SK-N-MC (cell line): Measurements from ENCODE around the gene UST.
A peak's percentile ranks its signal among the peaks of the same experiment; 100 is the strongest.

ENCODE experiments used
- DNase-seq: peaks from one replicate; pipeline ENCODE4 v3.0.0-alpha.2; 2011; ENCODE audit warnings: low read depth, low spot score
- H3K27ac ChIP-seq: fragments of 200-600 bp; sonication (generic); 2 replicates; pipeline ENCODE4 v1.5.1; 2016; ENCODE audit warnings: mixed run types
- H3K36me3 ChIP-seq: fragments of 200-600 bp; sonication (generic); 2 replicates; pipeline ENCODE4 v1.6.1; 2017; ENCODE audit warnings: antibody characterized with exemption, low read length, mixed read lengths; ENCODE audit not compliant: insufficient read depth
- H3K4me3 ChIP-seq: fragments of 200-600 bp; sonication (generic); 2 replicates; pipeline ENCODE4 v1.5.1; 2016
- H3K9ac ChIP-seq: fragments of 200-600 bp; sonication (generic); 2 replicates; pipeline ENCODE4 v1.8.0; 2017; ENCODE audit warnings: mixed run types, mixed read lengths; ENCODE audit not compliant: insufficient read length
- H3K9me3 ChIP-seq: fragments of 200-600 bp; sonication (generic); 2 replicates; pipeline ENCODE4 v1.6.1; 2017; ENCODE audit warnings: low read depth, mild to moderate bottlenecking, antibody characterized with exemption, low read length, moderate library complexity, mixed read lengths
- EZH2 ChIP-seq: fragments of 200-600 bp; sonication (generic); IDR thresholded peaks from one replicate; pipeline ENCODE4 v1.6.1; 2017; ENCODE audit warnings: antibody characterized with exemption
- FOXP2 ChIP-seq: optimal IDR thresholded peaks from 2 replicates; pipeline ENCODE3; 2011; ENCODE audit warnings: mild to moderate bottlenecking, moderate library complexity; ENCODE audit not compliant: insufficient read depth; ENCODE audit errors: extremely low read length, control extremely low read depth
- POLR2AphosphoS5 ChIP-seq: IDR thresholded peaks from 2 replicates; pipeline ENCODE4 v1.6.1; 2012; ENCODE audit warnings: mild to moderate bottlenecking, low read depth, low read length, borderline replicate concordance

The UST gene

DNA sequence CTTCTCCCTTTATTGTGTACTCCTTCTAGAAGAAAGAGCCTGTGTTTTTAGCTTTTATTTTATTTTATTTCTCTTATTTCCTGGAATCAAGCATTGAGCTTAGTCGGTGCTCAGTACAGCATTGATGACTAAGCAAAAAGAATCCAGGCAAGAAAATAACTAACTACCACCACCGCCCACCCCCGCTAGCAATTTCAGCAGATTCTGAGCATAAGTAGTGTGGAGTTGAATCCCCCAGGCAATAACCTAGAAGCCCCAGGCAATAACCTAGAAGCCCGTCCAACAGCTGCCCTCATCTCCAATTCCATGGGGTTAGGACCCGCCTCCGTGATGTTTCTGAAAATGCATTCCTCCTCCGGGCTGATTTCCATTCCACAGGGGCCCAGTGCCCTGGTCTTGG is 312.7 kb downstream of the UST start:
- TF ChIP-seq FOXP2 (no peak), POLR2AphosphoS5 (peak; percentile 51; the same call in 1 of the 2 replicates)
- DNase-seq = no peak
- Histone ChIP-seq H3K4me3 (0 out of 2 replicates have a peak overlapping the region, but pooled peaks have one; percentile 13), H3K9ac (no peak overlapping the region), H3K9me3 (no peaks in the 10 kb centered on the region), H3K36me3 (no peaks in the 10 kb centered on the region), H3K27ac (peak overlapping the region; percentile 80)

DNA sequence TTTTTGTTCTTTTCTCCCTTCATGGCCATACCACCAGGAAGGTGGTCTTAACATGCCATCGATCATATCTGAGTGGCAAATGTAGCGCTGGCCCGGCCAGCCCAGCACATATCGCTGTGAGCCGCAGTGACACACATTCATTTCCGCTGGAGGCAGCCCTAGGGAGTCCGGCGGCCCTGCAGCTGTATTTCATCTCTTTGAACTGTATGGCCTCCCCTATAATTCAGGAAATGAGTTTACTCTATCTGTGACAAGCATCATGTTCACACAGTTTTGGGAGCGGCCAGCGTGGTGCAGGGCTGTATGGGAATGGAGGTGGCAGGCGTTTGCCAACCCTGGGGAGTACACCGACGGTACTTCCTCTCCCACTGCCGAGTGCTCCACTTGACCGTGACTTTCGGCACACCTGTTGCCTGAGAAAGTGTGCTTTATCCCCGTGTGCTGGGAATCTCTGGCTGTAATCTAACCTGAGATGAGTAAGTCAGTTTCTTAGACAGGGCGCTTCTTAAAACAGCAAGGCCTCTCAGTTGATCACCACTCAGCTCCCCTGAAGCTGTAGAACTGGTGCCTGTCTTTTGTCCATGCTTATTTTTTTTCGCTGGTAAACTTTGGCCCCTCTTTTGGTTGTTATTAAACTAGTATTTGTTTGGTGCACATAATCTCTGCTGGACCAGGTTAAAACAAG is 313.6 kb downstream of the UST start:
- Histone ChIP-seq H3K9ac (no peak overlapping the region), H3K9me3 (no peaks in the 10 kb centered on the region), H3K27ac (peak overlapping the region; percentile 80; the same call in 1 of the 2 replicates), H3K36me3 (no peaks in the 10 kb centered on the region), H3K4me3 (no peak overlapping the region)
- DNase-seq = no peak
- TF ChIP-seq EZH2 (no peak), POLR2AphosphoS5 (no peak), FOXP2 (no peak)

DNA sequence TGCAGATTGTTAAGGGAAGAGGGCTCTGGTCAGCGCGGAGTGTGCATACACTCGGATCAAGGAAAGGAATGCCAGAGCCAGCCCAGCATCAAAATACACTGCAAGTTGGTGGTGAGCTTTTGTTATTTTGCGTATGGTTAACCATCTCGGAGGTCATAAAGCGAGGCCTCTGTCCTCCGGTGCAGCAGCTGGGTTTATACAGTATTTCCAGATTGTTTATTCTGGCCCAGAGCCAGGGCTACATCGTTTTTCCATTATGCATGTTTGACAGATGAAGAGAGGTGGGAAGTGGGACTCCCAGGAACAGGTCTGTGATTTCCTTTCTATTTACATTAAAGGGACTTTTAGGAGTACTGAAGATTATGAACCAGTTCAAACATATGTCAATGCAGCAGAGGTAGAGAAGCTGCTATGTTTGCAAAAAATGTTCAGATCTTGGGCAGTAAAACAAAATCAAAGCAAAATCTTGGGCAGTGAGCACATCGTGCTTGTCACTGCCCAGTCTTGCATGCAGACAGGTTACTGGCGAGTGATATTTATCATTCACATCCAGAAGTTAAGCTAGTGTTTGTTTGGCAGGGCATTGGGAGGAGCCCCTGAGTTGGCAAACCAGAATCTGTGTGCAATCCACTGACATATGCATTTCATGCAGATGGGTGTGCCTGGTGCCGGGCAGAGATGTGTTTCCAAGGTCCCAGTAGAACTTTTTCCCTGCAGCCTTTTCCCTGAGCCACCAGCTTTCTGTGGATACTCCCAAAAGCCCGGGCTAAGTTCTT is 314.3 kb downstream of the UST start:
- Histone ChIP-seq H3K36me3 (no peaks in the 10 kb centered on the region), H3K27ac (0 out of 2 replicates have a peak overlapping the region, but pooled peaks have one; percentile 10), H3K4me3 (no peak overlapping the region), H3K9ac (no peak overlapping the region), H3K9me3 (no peaks in the 10 kb centered on the region)
- TF ChIP-seq POLR2AphosphoS5 = no peak
- TF ChIP-seq EZH2 = no peak
- no peak for TF ChIP-seq FOXP2
- DNase-seq = no peak

DNA sequence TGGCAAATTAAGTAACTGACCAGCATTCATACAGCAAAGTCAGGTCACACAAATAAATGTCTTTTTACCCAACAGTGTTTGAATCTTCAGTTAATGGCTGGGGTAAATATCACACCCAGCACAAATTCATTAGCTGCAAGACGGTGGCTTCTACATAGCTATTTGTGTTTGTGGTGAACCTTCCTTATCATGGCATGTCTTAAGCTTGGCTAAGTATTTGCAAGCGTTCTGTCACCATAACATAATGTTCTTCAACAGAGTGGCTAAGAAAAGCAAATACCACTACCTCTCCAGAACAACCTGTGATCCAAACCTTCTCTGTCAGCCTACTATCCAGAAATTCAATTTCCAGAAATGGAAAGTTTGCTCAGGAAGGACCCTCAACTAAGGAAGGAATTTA is 315.1 kb downstream of the UST start:
- Histone ChIP-seq H3K9me3 (no peaks in the 10 kb centered on the region), H3K27ac (no peak overlapping the region), H3K4me3 (no peak overlapping the region), H3K36me3 (no peaks in the 10 kb centered on the region), H3K9ac (no peak overlapping the region)
- no peak for DNase-seq
- no peak for TF ChIP-seq FOXP2
- TF ChIP-seq EZH2 = no peak
- no peak for TF ChIP-seq POLR2AphosphoS5

DNA sequence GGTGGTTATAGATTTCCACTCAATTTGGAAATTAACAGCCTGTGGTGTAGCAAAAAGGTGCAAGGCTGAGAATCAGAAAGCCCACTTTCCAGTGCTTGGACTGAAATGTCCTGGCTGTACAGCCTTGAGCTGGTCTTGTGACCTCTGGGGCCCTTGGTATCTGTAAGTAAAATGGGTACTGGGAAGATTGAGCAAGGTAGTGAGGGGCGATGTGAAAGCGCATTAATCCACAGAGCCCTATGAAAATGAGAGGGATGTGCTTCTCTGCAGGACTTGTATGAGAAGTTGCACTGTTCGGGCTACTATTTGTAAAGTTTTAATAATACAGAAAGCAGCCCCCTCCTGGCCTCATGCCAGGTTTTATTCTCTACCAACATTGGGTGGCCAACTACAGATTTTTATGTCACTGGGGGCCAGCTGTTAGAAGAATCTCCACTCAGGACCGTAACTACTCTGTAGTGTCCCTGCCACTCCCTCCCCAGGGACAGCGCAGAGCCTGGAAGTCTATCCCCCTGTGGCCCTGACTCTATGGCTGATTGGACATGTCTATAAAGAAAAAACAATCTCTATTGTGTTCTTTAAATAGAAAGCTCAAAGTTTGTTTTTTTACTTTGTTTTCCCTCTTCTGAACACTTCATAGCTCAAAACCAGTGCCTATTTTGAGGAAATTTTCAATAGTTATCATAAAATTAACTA is 316.0 kb downstream of the UST start:
- H3K4me3 ChIP-seq = no peak overlapping the region
- no peaks in the 10 kb centered on the region for H3K36me3 ChIP-seq
- TF ChIP-seq POLR2AphosphoS5 (no peak), EZH2 (no peak), FOXP2 (no peak)
- no peak overlapping the region for H3K9ac ChIP-seq
- H3K27ac ChIP-seq = no peak overlapping the region
- DNase-seq = no peak
- no peaks in the 10 kb centered on the region for H3K9me3 ChIP-seq

DNA sequence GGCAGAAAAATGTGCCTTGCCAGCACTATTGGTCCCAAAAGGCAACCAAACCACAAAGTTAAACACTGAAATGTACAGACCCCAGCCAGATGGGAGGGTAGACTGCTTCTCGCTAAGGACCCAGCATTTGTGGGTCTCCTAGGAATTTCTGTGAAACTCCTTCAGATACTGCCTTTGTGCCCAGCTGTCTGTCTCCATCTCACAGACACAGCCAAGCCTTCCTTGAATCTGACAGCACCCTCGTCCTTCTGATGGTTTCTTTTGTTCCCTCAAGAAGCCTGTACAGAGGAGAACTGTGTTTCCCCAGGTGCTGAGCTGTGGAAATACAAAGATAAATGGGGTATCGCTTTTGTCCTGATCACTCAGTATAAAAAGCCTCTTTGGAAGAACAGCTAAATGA is 316.6 kb downstream of the UST start:
- Histone ChIP-seq H3K9me3 (no peaks in the 10 kb centered on the region), H3K27ac (no peak overlapping the region), H3K9ac (no peak overlapping the region)

DNA sequence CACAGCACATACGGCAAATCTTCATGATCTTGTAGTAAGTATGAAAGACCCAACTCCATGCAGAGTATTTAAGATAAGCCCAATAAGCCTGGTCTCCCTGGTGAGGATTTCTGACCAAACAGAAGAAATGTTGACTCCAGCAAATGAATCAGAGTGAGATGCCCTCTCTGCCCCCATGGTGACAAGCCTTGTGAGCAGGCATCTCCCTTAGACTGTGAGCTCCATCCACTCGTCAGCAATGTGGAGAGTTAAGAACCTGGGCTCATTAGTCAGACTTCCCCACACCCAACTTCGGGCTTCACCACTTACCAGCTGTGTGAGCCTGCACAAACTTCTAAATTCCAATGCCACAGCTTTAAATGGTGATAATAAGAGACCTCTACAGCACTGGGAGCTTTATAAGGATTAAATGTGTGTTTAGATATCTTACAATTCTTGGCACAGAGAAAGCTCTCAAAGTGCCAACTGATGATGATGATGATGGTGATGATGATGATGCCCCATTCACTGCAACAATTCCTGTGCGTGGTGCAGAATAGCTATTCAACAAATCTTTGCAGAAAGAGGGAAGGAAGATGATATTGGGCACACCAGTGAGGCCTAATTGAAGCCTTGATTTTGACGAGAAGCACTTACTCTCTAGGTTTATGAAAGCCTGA is 317.3 kb downstream of the UST start:
- no peak overlapping the region for H3K4me3 ChIP-seq
- no peak overlapping the region for H3K9ac ChIP-seq
- no peak for TF ChIP-seq FOXP2
- no peak for TF ChIP-seq POLR2AphosphoS5
- no peak for TF ChIP-seq EZH2
- no peaks in the 10 kb centered on the region for H3K36me3 ChIP-seq
- no peak for DNase-seq
- H3K9me3 ChIP-seq = no peaks in the 10 kb centered on the region
- H3K27ac ChIP-seq = no peak overlapping the region

More for the DNA sequence above, 316.6 kb downstream of the UST start:
- no peak for DNase-seq
- no peak overlapping the region for H3K4me3 ChIP-seq
- no peaks in the 10 kb centered on the region for H3K36me3 ChIP-seq
- TF ChIP-seq FOXP2 = no peak
- no peak for TF ChIP-seq EZH2
- TF ChIP-seq POLR2AphosphoS5 = no peak

DNA sequence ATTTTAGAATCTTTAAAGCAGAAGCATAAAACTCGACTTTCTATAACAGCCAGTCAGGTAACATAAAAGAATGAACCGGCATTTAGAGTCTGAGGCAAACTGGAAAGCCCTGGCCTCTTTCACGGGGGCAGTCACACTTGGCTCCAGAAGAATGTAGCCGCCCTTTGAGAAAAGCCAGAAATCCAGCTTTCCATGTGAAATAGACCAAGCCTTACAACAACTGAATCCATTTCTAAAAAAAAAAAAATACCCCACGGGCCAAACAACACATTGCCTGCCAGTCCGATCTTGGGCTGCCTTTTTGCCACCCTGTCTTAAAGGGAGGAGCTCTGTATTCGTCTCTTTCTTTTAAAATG is 317.8 kb downstream of the UST start:
- TF ChIP-seq FOXP2 = no peak
- TF ChIP-seq EZH2 = no peak
- TF ChIP-seq POLR2AphosphoS5 = no peak
- no peak overlapping the region for H3K9ac ChIP-seq
- no peaks in the 10 kb centered on the region for H3K9me3 ChIP-seq
- no peaks in the 10 kb centered on the region for H3K36me3 ChIP-seq
- no peak overlapping the region for H3K4me3 ChIP-seq
- H3K27ac ChIP-seq = no peak overlapping the region
- no peak for DNase-seq
